ENCODE results near the gene PADI1. TPM values are rescaled to one million over a fixed set of nuclear protein-coding genes. Genes with fewer than 3 reads are reported as not detected.
"Not testable (repeated sequence)": the region's sequence is repeated elsewhere in the genome, so short reads cannot be mapped to it uniquely, and the experiment has no call there.

Gene PADI1
- total RNA-seq, 2 donors from 2014 or later, result not detected

- H3K27ac ChIP-seq, result no peak overlapping the region
- no peak for DNase-seq
- WGBS, 2 donors, result 71 to 83% methylated on average over 8 to 9 of the region's 9 CpGs
- no peak for ATAC-seq
- peaks cover 16% of the 10 kb centered on the region for H3K4me1 ChIP-seq
- H3K4me3 ChIP-seq, result no peak overlapping the region
- no peaks in the 10 kb centered on the region for H3K36me3 ChIP-seq (replicated peaks in 1 of 2; ENCODE audit: insufficient read depth in 1 of 2, low read depth in 2 of 2)
- no peak for TF ChIP-seq POLR2A (IDR thresholded peaks at IDR 0.05)
- TF ChIP-seq CTCF (IDR thresholded peaks at IDR 0.05), result no peak
- no peaks in the 10 kb centered on the region for H3K27me3 ChIP-seq
- no peaks in the 10 kb centered on the region for H3K9me3 ChIP-seq
- intact Hi-C loops (cut with DNase I), result loop anchor here (5.0 kb wide), 2 partner anchors 113 to 173 kb away; no protein-coding TSS in a partner anchor
These were observed 30.4 kb downstream of the PADI1 start for GRCh38 chr1:17235135-17235885.

GRCh38 chr1:17236779-17237560, 32.0 kb downstream of the PADI1 start:
- peak; percentile 88 to 92 (median 90) for DNase-seq
- H3K4me1 ChIP-seq, result peaks cover 16% of the 10 kb centered on the region
- H3K27me3 ChIP-seq, result no peaks in the 10 kb centered on the region
- no peaks in the 10 kb centered on the region for H3K36me3 ChIP-seq (replicated peaks in 1 of 2; ENCODE audit: insufficient read depth in 1 of 2, low read depth in 2 of 2)
- peak; percentile 73 for ATAC-seq
- no peaks in the 10 kb centered on the region for H3K9me3 ChIP-seq
- no peak overlapping the region for H3K27ac ChIP-seq
- intact Hi-C loops (cut with DNase I), result loop anchor here (5.0 kb wide), 2 partner anchors 115 to 175 kb away; no protein-coding TSS in a partner anchor
- TF ChIP-seq POLR2A (IDR thresholded peaks at IDR 0.05), result no peak
- TF ChIP-seq CTCF (IDR thresholded peaks at IDR 0.05), result peak; percentile 78 to 90 (median 87)
- no peak overlapping the region for H3K4me3 ChIP-seq
- 19 to 33% methylated on average over 9 to 18 of the region's 18 CpGs for WGBS, 2 donors

GRCh38 chr1:17237561-17237903, 32.6 kb downstream of the PADI1 start:
- Histone ChIP-seq H3K9me3 (no peaks in the 10 kb centered on the region), H3K36me3 (replicated peaks in 1 of 2; ENCODE audit: insufficient read depth in 1 of 2, low read depth in 2 of 2) (no peaks in the 10 kb centered on the region), H3K4me3 (no peak overlapping the region), H3K27me3 (no peaks in the 10 kb centered on the region), H3K27ac (no peak overlapping the region), H3K4me1 (peaks cover 14% of the 10 kb centered on the region)
- TF ChIP-seq POLR2A (IDR thresholded peaks at IDR 0.05), result no peak
- TF ChIP-seq CTCF (IDR thresholded peaks at IDR 0.05), result no peak
- intact Hi-C loops (cut with DNase I), result loop anchor here (5.0 kb wide), 2 partner anchors 115 to 175 kb away; no protein-coding TSS in a partner anchor
- WGBS, 2 donors, result 70 to 71% methylated on average over 4 of the region's 4 CpGs
- DNase-seq (no peak), ATAC-seq (no peak)

GRCh38 chr1:17239420-17239819, 34.5 kb downstream of the PADI1 start:
- TF ChIP-seq POLR2A (IDR thresholded peaks at IDR 0.05) (no peak), CTCF (IDR thresholded peaks at IDR 0.05) (no peak)
- no peak overlapping the region for H3K4me3 ChIP-seq
- H3K36me3 ChIP-seq (replicated peaks in 1 of 2; ENCODE audit: insufficient read depth in 1 of 2, low read depth in 2 of 2), result no peaks in the 10 kb centered on the region
- DNase-seq (peak; percentile 45 to 64 (median 54)), ATAC-seq (peak; percentile 64)
- WGBS, 2 donors, result 27 to 67% methylated on average over 1 of the region's 1 CpG
- no peak overlapping the region for H3K27ac ChIP-seq
- intact Hi-C loops (cut with DNase I), result loop anchor here (5.0 kb wide), 2 partner anchors 117 to 177 kb away; no protein-coding TSS in a partner anchor
- no peaks in the 10 kb centered on the region for H3K27me3 ChIP-seq
- no peaks in the 10 kb centered on the region for H3K9me3 ChIP-seq
- no peaks in the 10 kb centered on the region for H3K4me1 ChIP-seq

GRCh38 chr1:17241011-17241779, 36.3 kb downstream of the PADI1 start:
- intact Hi-C loops (cut with DNase I), result loop anchor here (5.0 kb wide), 1 partner anchor 109 kb away; no protein-coding TSS in a partner anchor
- H3K9me3 ChIP-seq, H3K27ac ChIP-seq: not testable (repeated sequence)

GRCh38 chr1:17241780-17242074, 36.8 kb downstream of the PADI1 start:
- DNase-seq; H3K36me3 ChIP-seq (replicated peaks in 1 of 2; ENCODE audit: insufficient read depth in 1 of 2, low read depth in 2 of 2); H3K27ac ChIP-seq; H3K4me3 ChIP-seq; ATAC-seq; H3K9me3 ChIP-seq; H3K27me3 ChIP-seq; H3K4me1 ChIP-seq: not testable (repeated sequence)
- WGBS, 2 donors, result 78 to 85% methylated on average over 11 of the region's 11 CpGs
- intact Hi-C loops (cut with DNase I), result loop anchor here (5.0 kb wide), 1 partner anchor 109 kb away; no protein-coding TSS in a partner anchor

More at GRCh38 chr1:17241011-17241779, 36.3 kb downstream of the PADI1 start:
- not testable (repeated sequence) for H3K36me3 ChIP-seq (replicated peaks in 1 of 2; ENCODE audit: insufficient read depth in 1 of 2, low read depth in 2 of 2); H3K4me3 ChIP-seq; ATAC-seq; DNase-seq; H3K4me1 ChIP-seq; H3K27me3 ChIP-seq
- WGBS, 2 donors, result 54 to 59% methylated on average over 25 to 28 of the region's 28 CpGs

Measured in body of pancreas (tissue), 4 donors.